ENCODE measurements around the gene LBX2.

Gene LBX2

GRCh38 chr2:74525717-74526648 is 26.6 kb upstream of the LBX2 start, which contains the start of gene DQX1:
DQX1 (minus strand) TSS chr2:74526231; CDS start chr2:74525729, 502 bp downstream.
- peak; percentile 70 for DNase-seq

- DNase-seq: no peak
These were observed 25.7 kb upstream of the LBX2 start for GRCh38 chr2:74524955-74525716.

GRCh38 chr2:74524005-74524404 is 24.6 kb upstream of the LBX2 start:
- no peak for DNase-seq

- DNase-seq: no peak
These were observed 23.1 kb upstream of the LBX2 start for GRCh38 chr2:74522516-74522915.

GRCh38 chr2:74516650-74517049 is 17.2 kb upstream of the LBX2 start:
- DNase-seq: no peak

GRCh38 chr2:74515981-74516633 is 16.7 kb upstream of the LBX2 start:
- DNase-seq: peak; percentile 65

GRCh38 chr2:74515271-74515980 is 16.0 kb upstream of the LBX2 start:
- no peak for DNase-seq

- DNase-seq: no peak
These were observed 15.2 kb upstream of the LBX2 start, which contains the start of gene TLX2 for GRCh38 chr2:74514368-74515270. TLX2 (plus strand) TSS chr2:74514450; CDS start chr2:74514807, 357 bp downstream.

GRCh38 chr2:74513605-74514367 is 14.4 kb upstream of the LBX2 start:
- DNase-seq: no peak

GRCh38 chr2:74512744-74513604 is 13.6 kb upstream of the LBX2 start:
- no peak for DNase-seq

- DNase-seq: no peak
These were observed 11.9 kb upstream of the LBX2 start for GRCh38 chr2:74511104-74511989.

- DNase-seq: no peak
These were observed 10.9 kb upstream of the LBX2 start for GRCh38 chr2:74510272-74510671.

GRCh38 chr2:74507926-74508520 is 8.6 kb upstream of the LBX2 start:
- no peak for DNase-seq

- peak; percentile 99 for DNase-seq
These were observed 7.9 kb upstream of the LBX2 start, which contains the start of gene PCGF1 for GRCh38 chr2:74507145-74507925. PCGF1 (minus strand) TSS chr2:74507695; CDS start chr2:74507668, 27 bp downstream.

GRCh38 chr2:74505448-74506246 is 6.2 kb upstream of the LBX2 start:
- no peak for DNase-seq

GRCh38 chr2:74504591-74504990 is 5.2 kb upstream of the LBX2 start:
- DNase-seq: no peak

All from suppressor macrophage treated with lipopolysaccharide for 4 hours (primary cell).